ENCODE data around the gene EYA2.

Gene EYA2

GRCh38 chr20:46994341-46994740, 99.7 kb downstream of the EYA2 start:
- Histone ChIP-seq H3K4me3 (ENCODE audit: low read length) (no peak overlapping the region), H3K9ac (ENCODE audit: low read length) (no peak overlapping the region), H3K27ac (ENCODE audit: low read depth, low read length) (no peak overlapping the region), H3K36me3 (ENCODE audit: control insufficient read depth, insufficient read depth, low read length) (no peaks in the 10 kb centered on the region), H3K27me3 (ENCODE audit: control insufficient read depth, insufficient read depth, low read length) (no peaks in the 10 kb centered on the region), H3K4me1 (ENCODE audit: control insufficient read depth, insufficient read depth, low read length) (peaks cover 7% of the 10 kb centered on the region)

- H3K4me1 ChIP-seq (ENCODE audit: control insufficient read depth, insufficient read depth, low read length) = peaks cover 3% of the 10 kb centered on the region
- no peak overlapping the region for H3K27ac ChIP-seq (ENCODE audit: low read depth, low read length)
- no peaks in the 10 kb centered on the region for H3K36me3 ChIP-seq (ENCODE audit: control insufficient read depth, insufficient read depth, low read length)
- no peak overlapping the region for H3K9ac ChIP-seq (ENCODE audit: low read length)
- no peaks in the 10 kb centered on the region for H3K27me3 ChIP-seq (ENCODE audit: control insufficient read depth, insufficient read depth, low read length)
- H3K4me3 ChIP-seq (ENCODE audit: low read length) = no peak overlapping the region
Measured at GRCh38 chr20:46995561-46996142, 101.0 kb downstream of the EYA2 start.

DNA sequence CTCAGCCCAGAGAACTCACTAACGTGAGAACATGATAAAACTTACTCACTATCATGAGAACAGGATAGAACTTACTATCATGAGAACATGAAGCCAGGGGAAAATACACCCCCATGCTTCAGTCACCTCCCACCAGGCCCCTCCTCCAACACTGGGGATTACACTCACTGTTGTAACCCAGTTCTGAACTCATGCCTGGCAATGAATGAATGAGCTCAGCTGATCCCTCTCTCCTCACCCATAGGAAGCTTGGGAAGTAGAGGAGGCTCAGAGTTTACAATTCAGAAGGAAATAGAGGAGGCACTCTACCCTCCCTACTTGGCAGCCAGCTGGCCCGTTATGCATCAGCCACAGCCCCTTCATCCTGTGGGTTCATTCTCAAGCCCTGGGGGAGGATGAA, 102.5 kb downstream of the EYA2 start:
- Histone ChIP-seq H3K9ac (ENCODE audit: low read length) (no peak overlapping the region), H3K4me3 (ENCODE audit: low read length) (no peak overlapping the region), H3K4me1 (ENCODE audit: control insufficient read depth, insufficient read depth, low read length) (no peaks in the 10 kb centered on the region), H3K27ac (ENCODE audit: low read depth, low read length) (no peak overlapping the region), H3K36me3 (ENCODE audit: control insufficient read depth, insufficient read depth, low read length) (no peaks in the 10 kb centered on the region), H3K27me3 (ENCODE audit: control insufficient read depth, insufficient read depth, low read length) (no peaks in the 10 kb centered on the region)

GRCh38 chr20:46998477-46999240, 104.0 kb downstream of the EYA2 start:
- Histone ChIP-seq H3K9ac (ENCODE audit: low read length) (no peak overlapping the region), H3K36me3 (ENCODE audit: control insufficient read depth, insufficient read depth, low read length) (peaks cover 2% of the 10 kb centered on the region), H3K27me3 (ENCODE audit: control insufficient read depth, insufficient read depth, low read length) (no peaks in the 10 kb centered on the region), H3K27ac (ENCODE audit: low read depth, low read length) (no peak overlapping the region), H3K4me1 (ENCODE audit: control insufficient read depth, insufficient read depth, low read length) (no peaks in the 10 kb centered on the region), H3K4me3 (ENCODE audit: low read length) (no peak overlapping the region)

GRCh38 chr20:46999801-47000465, 105.3 kb downstream of the EYA2 start:
- H3K4me3 ChIP-seq (ENCODE audit: low read length) = no peak overlapping the region
- no peak overlapping the region for H3K27ac ChIP-seq (ENCODE audit: low read depth, low read length)
- no peaks in the 10 kb centered on the region for H3K27me3 ChIP-seq (ENCODE audit: control insufficient read depth, insufficient read depth, low read length)

DNA sequence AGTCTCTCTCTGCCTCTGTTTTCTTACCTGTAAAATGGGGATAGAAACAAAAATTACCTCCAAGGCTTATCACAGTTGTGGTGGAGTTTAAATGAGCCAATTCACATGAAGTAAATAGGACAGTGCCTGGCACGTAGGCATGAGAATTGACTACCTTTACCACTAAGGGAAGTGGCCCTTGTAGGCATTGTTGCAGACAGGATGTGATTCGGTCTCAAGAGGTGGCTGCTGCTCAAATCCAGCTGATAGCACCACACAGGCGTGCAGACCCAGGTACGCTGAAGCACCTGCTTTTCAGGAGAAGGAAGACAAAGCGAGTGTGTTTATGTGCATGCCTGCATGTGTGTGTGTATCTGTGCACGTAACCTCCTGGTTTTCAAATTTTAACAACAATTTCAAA, 108.6 kb downstream of the EYA2 start:
- Histone ChIP-seq H3K9ac (ENCODE audit: low read length) (no peak overlapping the region), H3K27me3 (ENCODE audit: control insufficient read depth, insufficient read depth, low read length) (no peaks in the 10 kb centered on the region), H3K4me3 (ENCODE audit: low read length) (no peak overlapping the region), H3K36me3 (ENCODE audit: control insufficient read depth, insufficient read depth, low read length) (peaks cover 2% of the 10 kb centered on the region), H3K27ac (ENCODE audit: low read depth, low read length) (no peak overlapping the region), H3K4me1 (ENCODE audit: control insufficient read depth, insufficient read depth, low read length) (no peaks in the 10 kb centered on the region)

More at GRCh38 chr20:46999801-47000465, 105.3 kb downstream of the EYA2 start:
- Histone ChIP-seq H3K36me3 (ENCODE audit: control insufficient read depth, insufficient read depth, low read length) (peaks cover 2% of the 10 kb centered on the region), H3K9ac (ENCODE audit: low read length) (no peak overlapping the region), H3K4me1 (ENCODE audit: control insufficient read depth, insufficient read depth, low read length) (no peaks in the 10 kb centered on the region)

- H3K4me1 ChIP-seq (ENCODE audit: control insufficient read depth, insufficient read depth, low read length) = no peaks in the 10 kb centered on the region
- H3K9ac ChIP-seq (ENCODE audit: low read length) = no peak overlapping the region
- H3K27me3 ChIP-seq (ENCODE audit: control insufficient read depth, insufficient read depth, low read length) = no peaks in the 10 kb centered on the region
- no peak overlapping the region for H3K4me3 ChIP-seq (ENCODE audit: low read length)
- no peak overlapping the region for H3K27ac ChIP-seq (ENCODE audit: low read depth, low read length)
- peaks cover 2% of the 10 kb centered on the region for H3K36me3 ChIP-seq (ENCODE audit: control insufficient read depth, insufficient read depth, low read length)
Measured at GRCh38 chr20:47004179-47004578, 109.5 kb downstream of the EYA2 start.

DNA sequence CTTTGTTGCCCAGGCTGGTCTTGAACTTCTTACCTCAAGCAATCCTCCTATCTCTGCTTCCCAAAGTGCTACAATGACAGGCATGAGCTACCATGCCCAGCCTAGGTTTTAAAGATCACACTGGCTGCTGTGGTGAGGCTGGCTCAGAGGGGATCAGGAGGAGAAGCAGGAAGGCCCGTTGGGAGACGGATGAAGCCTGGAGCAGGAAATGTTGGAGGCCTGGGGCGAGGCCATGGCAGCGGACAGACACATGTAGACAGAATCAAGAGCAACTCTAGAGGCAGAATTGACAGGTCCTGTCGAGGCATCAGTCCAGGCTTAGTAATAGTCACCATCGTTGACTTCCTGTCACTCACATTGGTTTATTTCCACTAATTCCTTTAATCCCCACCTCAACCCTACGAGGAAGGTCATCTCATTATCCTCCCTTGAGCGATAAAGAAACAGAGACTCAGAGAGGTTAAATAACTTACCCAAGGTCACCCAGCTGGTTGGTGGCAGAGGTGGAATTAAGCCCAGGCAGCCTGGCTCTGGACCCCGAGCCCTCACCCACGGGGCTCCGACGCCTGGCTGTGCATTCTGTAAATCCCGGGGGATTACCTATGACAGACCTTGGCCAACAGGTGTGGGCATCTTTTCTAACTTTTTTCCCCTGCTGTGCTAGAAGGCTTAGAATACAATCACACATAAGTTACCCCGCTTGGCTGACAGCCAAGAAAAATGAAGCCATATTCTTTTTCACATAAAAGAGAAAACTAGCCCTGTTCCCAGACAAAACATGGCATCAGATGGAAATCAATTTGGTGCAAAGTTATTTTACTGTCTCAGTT, 113.4 kb downstream of the EYA2 start:
- H3K9ac ChIP-seq (ENCODE audit: low read length) = no peak overlapping the region
- no peaks in the 10 kb centered on the region for H3K27me3 ChIP-seq (ENCODE audit: control insufficient read depth, insufficient read depth, low read length)
- no peak overlapping the region for H3K4me3 ChIP-seq (ENCODE audit: low read length)
- H3K36me3 ChIP-seq (ENCODE audit: control insufficient read depth, insufficient read depth, low read length) = no peaks in the 10 kb centered on the region
- H3K4me1 ChIP-seq (ENCODE audit: control insufficient read depth, insufficient read depth, low read length) = no peaks in the 10 kb centered on the region
- H3K27ac ChIP-seq (ENCODE audit: low read depth, low read length) = no peak overlapping the region

DNA sequence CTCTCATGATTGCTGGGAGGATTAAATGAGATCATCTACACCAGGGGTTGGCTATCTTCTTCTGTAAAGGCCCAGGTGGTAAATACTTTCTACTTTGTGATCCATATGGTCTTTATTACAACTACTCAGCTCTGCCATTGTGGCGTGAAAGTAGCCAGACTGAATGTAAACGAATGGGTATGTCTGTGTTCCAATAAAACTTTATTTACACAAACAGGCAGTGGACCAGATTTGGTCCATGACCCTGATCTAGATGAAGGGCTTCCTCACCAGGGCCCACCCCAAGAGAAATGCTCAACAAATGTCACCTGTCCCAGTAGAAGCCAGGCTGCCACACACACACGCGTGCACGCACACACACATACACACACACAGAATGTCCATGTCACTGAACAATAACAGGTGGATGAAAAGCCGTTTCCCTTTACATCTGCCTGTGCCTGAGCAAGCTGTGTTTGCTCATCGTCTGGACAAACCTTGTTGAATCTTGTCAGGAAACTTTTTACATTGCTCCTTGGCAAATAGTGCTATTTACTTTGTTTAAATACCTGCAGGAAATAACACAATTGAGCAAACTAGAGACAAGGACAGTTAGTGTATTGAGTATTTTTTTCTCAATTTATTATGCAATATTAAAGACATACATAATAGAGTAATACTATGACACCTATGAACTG, 114.3 kb downstream of the EYA2 start:
- no peak overlapping the region for H3K27ac ChIP-seq (ENCODE audit: low read depth, low read length)

GRCh38 chr20:47009784-47010183, 115.1 kb downstream of the EYA2 start:
- no peak overlapping the region for H3K4me3 ChIP-seq (ENCODE audit: low read length)
- no peaks in the 10 kb centered on the region for H3K27me3 ChIP-seq (ENCODE audit: control insufficient read depth, insufficient read depth, low read length)
- no peaks in the 10 kb centered on the region for H3K4me1 ChIP-seq (ENCODE audit: control insufficient read depth, insufficient read depth, low read length)
- H3K27ac ChIP-seq (ENCODE audit: low read depth, low read length) = no peak overlapping the region
- no peak overlapping the region for H3K9ac ChIP-seq (ENCODE audit: low read length)
- no peaks in the 10 kb centered on the region for H3K36me3 ChIP-seq (ENCODE audit: control insufficient read depth, insufficient read depth, low read length)

More for the DNA sequence above, 114.3 kb downstream of the EYA2 start:
- Histone ChIP-seq H3K4me1 (ENCODE audit: control insufficient read depth, insufficient read depth, low read length) (no peaks in the 10 kb centered on the region), H3K36me3 (ENCODE audit: control insufficient read depth, insufficient read depth, low read length) (no peaks in the 10 kb centered on the region), H3K27me3 (ENCODE audit: control insufficient read depth, insufficient read depth, low read length) (no peaks in the 10 kb centered on the region), H3K4me3 (ENCODE audit: low read length) (no peak overlapping the region), H3K9ac (ENCODE audit: low read length) (no peak overlapping the region)

DNA sequence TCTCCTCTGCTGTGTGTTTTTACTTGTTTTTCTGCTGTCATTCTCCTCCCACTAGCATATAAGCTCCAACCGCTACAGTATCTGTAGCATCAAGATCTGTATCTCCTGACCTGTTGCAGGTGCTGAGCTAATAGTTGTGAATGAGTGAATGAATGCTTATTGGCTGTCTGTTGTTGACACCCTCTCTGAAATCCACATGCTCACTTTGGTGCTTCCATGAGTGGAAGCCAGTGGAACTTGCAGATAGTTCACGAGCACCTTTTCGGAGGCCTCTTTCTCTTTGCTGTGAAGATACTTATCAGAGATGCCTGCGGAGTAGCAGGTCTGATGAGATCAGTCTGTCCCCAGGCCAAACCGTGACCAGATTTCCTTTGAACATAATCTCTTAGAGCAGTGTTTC, 117.3 kb downstream of the EYA2 start:
- Histone ChIP-seq H3K4me1 (ENCODE audit: control insufficient read depth, insufficient read depth, low read length) (no peaks in the 10 kb centered on the region), H3K9ac (ENCODE audit: low read length) (no peak overlapping the region), H3K36me3 (ENCODE audit: control insufficient read depth, insufficient read depth, low read length) (no peaks in the 10 kb centered on the region), H3K4me3 (ENCODE audit: low read length) (no peak overlapping the region), H3K27ac (ENCODE audit: low read depth, low read length) (no peak overlapping the region), H3K27me3 (ENCODE audit: control insufficient read depth, insufficient read depth, low read length) (no peaks in the 10 kb centered on the region)

DNA sequence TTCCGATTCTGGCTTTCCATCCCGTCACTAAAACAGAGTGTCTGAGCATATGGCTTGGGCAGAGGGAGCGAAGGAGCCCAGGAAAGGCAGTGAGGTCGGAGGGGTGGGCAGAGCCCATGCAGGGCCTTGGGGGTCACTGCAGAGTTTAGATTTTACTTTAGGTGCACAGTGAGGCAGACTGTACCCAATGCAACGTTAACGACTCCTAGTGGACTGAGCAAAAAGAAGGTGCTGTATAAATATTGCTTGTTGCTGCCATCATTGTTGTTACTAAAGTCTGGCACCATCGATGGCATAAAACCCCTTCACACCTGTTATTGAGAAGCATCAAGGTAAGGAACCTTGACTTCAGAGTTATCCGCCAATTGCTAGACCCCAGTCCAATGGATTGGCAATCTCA, 119.0 kb downstream of the EYA2 start:
- H3K36me3 ChIP-seq (ENCODE audit: control insufficient read depth, insufficient read depth, low read length) = no peaks in the 10 kb centered on the region
- H3K4me1 ChIP-seq (ENCODE audit: control insufficient read depth, insufficient read depth, low read length) = no peaks in the 10 kb centered on the region
- no peak overlapping the region for H3K27ac ChIP-seq (ENCODE audit: low read depth, low read length)
- H3K4me3 ChIP-seq (ENCODE audit: low read length) = no peak overlapping the region
- H3K27me3 ChIP-seq (ENCODE audit: control insufficient read depth, insufficient read depth, low read length) = no peaks in the 10 kb centered on the region
- no peak overlapping the region for H3K9ac ChIP-seq (ENCODE audit: low read length)

All from rectal smooth muscle tissue (tissue), 1 donor.